ENCODE data around the gene NPFF. TPM values are rescaled to one million over a fixed set of nuclear protein-coding genes. Genes with fewer than 3 reads are reported as not detected.
A peak's percentile ranks its signal among the peaks of the same experiment; 100 is the strongest.

The NPFF gene
- total RNA-seq, 1 donor from 2014 or later = not detected

DNA sequence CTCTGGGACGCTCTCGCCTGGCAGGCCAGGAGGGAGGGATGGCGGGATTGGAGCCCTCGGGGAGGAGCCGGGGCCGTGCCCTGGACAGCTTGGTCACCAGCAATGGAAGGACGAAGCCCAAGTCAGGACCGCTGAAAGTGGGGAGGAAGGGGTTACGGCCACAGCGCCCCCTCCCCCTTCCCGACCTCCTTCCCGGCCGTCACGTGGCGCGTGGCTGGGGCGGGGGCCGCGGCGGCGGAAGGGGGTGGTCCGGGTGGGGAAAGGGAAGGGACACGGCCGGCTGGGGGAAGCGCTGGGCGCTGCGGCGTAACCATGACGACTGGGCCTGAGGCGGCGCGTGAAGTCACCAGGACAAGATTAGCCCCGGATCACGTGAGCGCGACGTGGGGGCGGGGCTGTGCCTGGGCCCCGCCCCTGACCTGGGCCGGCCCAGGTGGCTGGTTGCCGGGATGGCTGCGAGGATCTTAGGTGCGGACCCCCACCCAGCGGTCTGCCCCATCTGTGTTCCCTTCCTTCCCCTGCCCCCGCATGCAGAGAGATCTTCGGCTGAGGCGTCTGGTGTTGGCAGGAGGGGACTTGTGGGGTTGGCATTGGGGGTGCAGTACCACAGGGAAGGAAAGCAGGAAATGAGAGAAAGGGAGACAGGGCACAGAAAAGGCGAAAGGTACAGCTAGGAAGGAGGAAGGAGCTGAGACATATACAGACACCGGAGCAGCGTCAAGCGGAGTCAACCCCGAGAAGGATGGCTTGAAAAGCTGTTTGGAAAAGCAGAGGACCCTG, 14.3 kb downstream of the NPFF start:
- peak overlapping the region; percentile 88 for H3K4me3 Mint-ChIP-seq
- no peaks in the 10 kb centered on the region for H3K36me3 Mint-ChIP-seq
- H3K9me3 Mint-ChIP-seq = no peaks in the 10 kb centered on the region
- peak; percentile 91 to 95 for DNase-seq (ENCODE audit: low spot score in 2 of 2, unreplicated experiment in 2 of 2)
- H3K27me3 Mint-ChIP-seq (ENCODE audit: low read depth) = no peaks in the 10 kb centered on the region
- TF ChIP-seq, protein P1, sequence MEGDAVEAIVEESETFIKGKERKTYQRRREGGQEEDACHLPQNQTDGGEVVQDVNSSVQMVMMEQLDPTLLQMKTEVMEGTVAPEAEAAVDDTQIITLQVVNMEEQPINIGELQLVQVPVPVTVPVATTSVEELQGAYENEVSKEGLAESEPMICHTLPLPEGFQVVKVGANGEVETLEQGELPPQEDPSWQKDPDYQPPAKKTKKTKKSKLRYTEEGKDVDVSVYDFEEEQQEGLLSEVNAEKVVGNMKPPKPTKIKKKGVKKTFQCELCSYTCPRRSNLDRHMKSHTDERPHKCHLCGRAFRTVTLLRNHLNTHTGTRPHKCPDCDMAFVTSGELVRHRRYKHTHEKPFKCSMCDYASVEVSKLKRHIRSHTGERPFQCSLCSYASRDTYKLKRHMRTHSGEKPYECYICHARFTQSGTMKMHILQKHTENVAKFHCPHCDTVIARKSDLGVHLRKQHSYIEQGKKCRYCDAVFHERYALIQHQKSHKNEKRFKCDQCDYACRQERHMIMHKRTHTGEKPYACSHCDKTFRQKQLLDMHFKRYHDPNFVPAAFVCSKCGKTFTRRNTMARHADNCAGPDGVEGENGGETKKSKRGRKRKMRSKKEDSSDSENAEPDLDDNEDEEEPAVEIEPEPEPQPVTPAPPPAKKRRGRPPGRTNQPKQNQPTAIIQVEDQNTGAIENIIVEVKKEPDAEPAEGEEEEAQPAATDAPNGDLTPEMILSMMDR (IDR thresholded peaks at IDR 0.05; ENCODE audit: unreplicated experiment) = no peak
- peak overlapping the region; percentile 99 for H3K27ac Mint-ChIP-seq
- peaks cover 36% of the 10 kb centered on the region for H3K4me1 Mint-ChIP-seq

DNA sequence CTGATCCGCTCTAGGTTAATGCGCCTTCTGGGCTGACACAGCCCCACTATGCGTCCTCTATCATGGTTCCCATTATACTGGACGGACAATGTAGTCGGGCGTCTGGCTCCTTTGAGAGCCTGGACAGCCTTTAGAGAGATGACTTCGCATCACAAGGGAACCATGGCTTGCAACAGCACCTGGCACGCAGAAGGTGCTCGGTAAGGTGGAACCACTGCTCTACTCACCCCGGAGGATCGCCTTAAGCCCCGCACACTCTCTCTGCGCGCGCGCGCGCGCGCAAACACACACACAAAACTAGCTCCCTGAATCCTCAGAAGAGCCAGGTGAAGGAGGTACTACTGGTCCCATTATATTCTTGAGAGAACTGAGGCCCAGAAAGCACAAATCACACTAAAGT, 15.1 kb downstream of the NPFF start:
- DNase-seq (ENCODE audit: low spot score in 2 of 2, unreplicated experiment in 2 of 2) = no peak
- H3K9me3 Mint-ChIP-seq = no peaks in the 10 kb centered on the region
- H3K4me1 Mint-ChIP-seq = peaks cover 36% of the 10 kb centered on the region
- no peaks in the 10 kb centered on the region for H3K36me3 Mint-ChIP-seq
- H3K4me3 Mint-ChIP-seq = peak overlapping the region; percentile 88
- TF ChIP-seq, protein P1 (IDR thresholded peaks at IDR 0.05; ENCODE audit: unreplicated experiment) = no peak
- no peaks in the 10 kb centered on the region for H3K27me3 Mint-ChIP-seq (ENCODE audit: low read depth)
- peak overlapping the region; percentile 99 for H3K27ac Mint-ChIP-seq

DNA sequence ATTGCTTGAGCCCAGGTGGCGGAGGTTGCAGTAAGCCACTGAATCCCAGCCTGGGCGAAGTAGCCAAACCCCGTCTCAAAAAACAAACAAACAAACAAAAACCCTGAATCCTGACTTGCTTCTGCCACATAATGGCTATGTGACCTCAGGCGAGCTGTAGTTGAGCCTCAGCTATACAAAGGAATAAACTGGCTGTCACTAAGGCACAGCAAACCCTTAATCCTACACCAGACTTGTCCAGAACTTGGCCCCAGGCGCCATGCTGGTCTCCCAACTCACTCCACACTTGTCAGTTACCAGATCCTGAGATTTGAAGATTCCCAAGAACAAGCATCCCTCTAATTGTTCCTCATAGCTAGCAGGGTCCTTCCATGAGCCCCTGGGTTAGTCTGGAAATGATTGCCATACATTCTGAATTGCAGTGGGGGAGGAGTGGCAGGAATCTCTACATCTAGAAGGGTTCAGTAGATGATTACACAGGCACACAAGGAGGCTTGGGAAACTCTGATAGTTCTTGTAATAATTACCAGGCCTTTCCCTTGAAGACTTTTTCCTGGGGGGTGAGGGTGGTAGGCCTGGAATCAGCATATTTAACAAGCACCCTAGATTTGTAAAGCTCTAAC, 17.9 kb downstream of the NPFF start:
- Mint-ChIP-seq H3K27ac (peak overlapping the region; percentile 19), H3K9me3 (no peaks in the 10 kb centered on the region), H3K4me1 (peaks cover 19% of the 10 kb centered on the region), H3K36me3 (peaks cover 7% of the 10 kb centered on the region), H3K4me3 (no peak overlapping the region), H3K27me3 (ENCODE audit: low read depth) (no peaks in the 10 kb centered on the region)
- TF ChIP-seq, protein P1 (IDR thresholded peaks at IDR 0.05; ENCODE audit: unreplicated experiment) = no peak
- no peak for DNase-seq (ENCODE audit: low spot score in 2 of 2, unreplicated experiment in 2 of 2)

DNA sequence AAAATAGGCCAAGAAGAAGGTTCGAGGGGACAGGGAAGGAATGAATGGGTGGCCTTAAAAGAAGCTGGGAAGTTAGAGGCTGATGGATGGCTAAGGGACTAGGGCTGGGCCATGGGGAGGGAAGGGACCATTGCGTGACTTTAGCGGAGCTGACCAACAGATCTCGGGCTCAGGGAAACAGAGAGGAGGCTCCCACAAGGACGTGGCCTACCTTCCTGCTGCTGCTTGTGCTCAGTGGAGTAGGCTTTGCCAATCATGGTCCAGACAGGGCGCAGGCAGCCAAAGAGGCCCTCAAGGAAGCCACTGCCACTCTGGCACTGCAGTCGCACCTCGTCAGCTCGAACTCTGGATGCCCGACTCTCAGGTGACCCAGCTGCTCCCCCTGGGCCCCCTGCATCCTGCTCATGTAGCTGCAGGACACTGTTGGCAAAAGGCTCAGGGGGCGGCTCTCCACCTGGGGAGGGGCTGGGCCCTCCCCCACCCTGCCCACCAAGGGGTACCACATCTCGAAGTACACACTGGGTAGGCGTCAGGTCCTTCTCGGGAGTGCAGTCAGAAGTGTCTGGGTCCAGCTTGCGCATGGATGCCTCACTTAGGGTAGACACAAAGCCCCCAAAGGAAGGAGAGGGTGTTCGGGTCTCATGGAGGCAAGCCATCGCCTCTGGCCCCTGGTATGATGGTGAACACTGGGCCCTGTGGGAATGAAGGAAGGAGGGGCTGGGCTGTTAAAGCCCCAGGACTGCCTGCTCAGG, 20.4 kb downstream of the NPFF start:
- DNase-seq (ENCODE audit: low spot score in 2 of 2, unreplicated experiment in 2 of 2) = no peak

More for the DNA sequence above, 20.4 kb downstream of the NPFF start:
- H3K36me3 Mint-ChIP-seq = peaks cover 9% of the 10 kb centered on the region
- no peaks in the 10 kb centered on the region for H3K9me3 Mint-ChIP-seq
- H3K4me1 Mint-ChIP-seq = peaks cover 3% of the 10 kb centered on the region
- TF ChIP-seq, protein P1 (IDR thresholded peaks at IDR 0.05; ENCODE audit: unreplicated experiment) = no peak
- H3K4me3 Mint-ChIP-seq = no peak overlapping the region
- H3K27me3 Mint-ChIP-seq (ENCODE audit: low read depth) = no peaks in the 10 kb centered on the region
- peak overlapping the region; percentile 25 for H3K27ac Mint-ChIP-seq

All from mesothelial cell of epicardium (in vitro differentiated cells).